Gastrocnemius medialis (tissue), 4 donors: ENCODE results near the gene METTL9. TPM values are rescaled to one million over a fixed set of nuclear protein-coding genes. Genes with fewer than 3 reads are reported as not detected.
"Not testable (repeated sequence)": the region's sequence is repeated elsewhere in the genome, so short reads cannot be mapped to it uniquely, and the experiment has no call there.

Experiments used
- ATAC-seq, 2 donors: fragments of 150-250 bp; one replicate each; pipeline ENCODE4 v1.9.1; 2016
- DNase-seq, 2 donors: peaks; one replicate each; pipeline ENCODE4 v3.0.0-alpha.2; 2019
- H3K27ac ChIP-seq, 4 donors: fragments of 200-600 bp; sonication (generic); 1 replicate in 1 of 4; 2 replicates in 3 of 4; pipeline ENCODE4 v1.5.1; 2016 to 2018; ENCODE audit warnings: mild to moderate bottlenecking in 2 of 4, moderate library complexity in 1 of 4
- H3K27me3 ChIP-seq, 3 donors: fragments of 200-600 bp; sonication (generic) in 2 of 3; 1 replicate in 1 of 3; 2 replicates in 2 of 3; pipeline versions ENCODE4 v1.5.1 to v1.6.0; 2016 to 2019; ENCODE audit warnings: mild to moderate bottlenecking in 1 of 3, moderate library complexity in 1 of 3
- H3K36me3 ChIP-seq, 2 donors: fragments of 200-600 bp; sonication (generic) in 1 of 2; one replicate each; pipeline ENCODE4 v1.5.1; 2017 to 2018
- H3K4me1 ChIP-seq, 2 donors: fragments of 200-600 bp; sonication (generic) in 1 of 2; one replicate each; pipeline ENCODE4 v1.5.1; 2016 to 2017; ENCODE audit warnings: mild to moderate bottlenecking in 2 of 2
- H3K4me3 ChIP-seq, 4 donors: fragments of 200-600 bp; sonication (generic) in 3 of 4; 1 replicate in 1 of 4; 2 replicates in 3 of 4; pipeline ENCODE4 v1.5.1; 2016 to 2019; ENCODE audit warnings: mild to moderate bottlenecking in 2 of 4
- H3K9me3 ChIP-seq, 3 donors: fragments of 200-600 bp; sonication (generic) in 2 of 3; 1 replicate in 1 of 3; 2 replicates in 2 of 3; pipeline ENCODE4 v1.5.1; 2016 to 2019
- CTCF ChIP-seq, 5 experiments: fragments of 450-650 bp in 3 of 5; fragments of 200-600 bp in 2 of 5; sonication (generic) in 2 of 5; IDR thresholded peaks in 4 of 5; conservative IDR thresholded peaks in 1 of 5; 1 replicate in 4 of 5; 2 replicates in 1 of 5; pipeline ENCODE4 v1.5.1; 2016 to 2019; ENCODE audit warnings: antibody characterized with exemption in 5 of 5, mild to moderate bottlenecking in 3 of 5, moderate library complexity in 3 of 5
- POLR2A ChIP-seq, 2 donors: fragments of 450-650 bp; IDR thresholded peaks; one replicate each; pipeline ENCODE4 v1.6.1; 2017; ENCODE audit warnings: antibody characterized with exemption in 2 of 2, mild to moderate bottlenecking in 2 of 2, moderate library complexity in 2 of 2
- in situ Hi-C, 4 donors: fragments of 200-750 bp; cut with MboI; loops; one replicate each; pipeline versions ENCODE4 v1.15.0 to v1.8.0; 2017; ENCODE audit warnings: low sequenced_read_pairs in 4 of 4
- intact Hi-C: fragments of 100-400 bp; cut with DNase I; formaldehyde crosslinking; loops from one replicate; pipeline ENCODE4 v1.15.1; 2023; ENCODE audit warnings: low total_unique reads
- total RNA-seq, 4 donors: library from RNA; depleted of rRNA; stranded (reverse); fragments of >200 nt; gene quantifications; one replicate each; pipeline versions ENCODE4 v1.1.0 to v1.2.3, GENCODE V29; 2016

Gene METTL9
- total RNA-seq, 4 donors from 2014 or later, result 87.2 to 109 (median 96.8) TPM

GRCh38 chr16:21554795-21555585 lies 44.4 kb upstream of the METTL9 start:
- Histone ChIP-seq H3K27ac (peak overlapping the region; percentile 83 to 90 (median 88)), H3K4me3 (peak overlapping the region in 3 of 4 donors; percentile 11 to 48 (median 41))
- TF ChIP-seq CTCF (IDR thresholded peaks at IDR 0.05 in 4 of 5, conservative IDR thresholded peaks at IDR 0.05 in 1 of 5) (peak; percentile 95 to 100 (median 98)), POLR2A (IDR thresholded peaks at IDR 0.05) (no peak)

GRCh38 chr16:21555621-21556020 lies 43.8 kb upstream of the METTL9 start:
- peak overlapping the region; percentile 83 to 90 (median 88) for H3K27ac ChIP-seq
- H3K4me3 ChIP-seq, H3K27me3 ChIP-seq, H3K36me3 ChIP-seq, H3K9me3 ChIP-seq, in situ Hi-C loops: not testable (repeated sequence)
- ATAC-seq, result peak; percentile 7 to 19
- intact Hi-C loops, result loop anchor here (10.0 kb wide), 1 partner anchor 401 kb away; the partner anchor contains the start of genes DNAH3 and LDAF1
- H3K4me1 ChIP-seq, result peaks cover 21 to 26% of the 10 kb centered on the region in 2 donors
- peak in 1 of 2 donors; percentile 41 for DNase-seq

More at GRCh38 chr16:21554795-21555585, 44.4 kb upstream of the METTL9 start:
- H3K9me3 ChIP-seq, result no peaks in the 10 kb centered on the region
- H3K27me3 ChIP-seq, result no peaks in the 10 kb centered on the region
- H3K4me1 ChIP-seq, result peaks cover 21 to 26% of the 10 kb centered on the region in 2 donors
- DNase-seq, result peak; percentile 80 to 88
- in situ Hi-C loops (no loop called here), intact Hi-C loops (loop anchor here (10.0 kb wide), 1 partner anchor 400 kb away; the partner anchor contains the start of genes DNAH3 and LDAF1)
- ATAC-seq, result peak; percentile 48 to 64
- H3K36me3 ChIP-seq, result no peaks in the 10 kb centered on the region

- intact Hi-C loops, result loop anchor here (10.0 kb wide), 1 partner anchor 401 kb away; the partner anchor contains the start of genes DNAH3 and LDAF1
- Histone ChIP-seq H3K4me3 (peak overlapping the region in 1 of 4 donors; percentile 12), H3K4me1 (peaks cover 21 to 26% of the 10 kb centered on the region in 2 donors), H3K27ac (peak overlapping the region; percentile 83 to 90 (median 88))
- DNase-seq, H3K27me3 ChIP-seq, in situ Hi-C loops, H3K9me3 ChIP-seq, H3K36me3 ChIP-seq: not testable (repeated sequence)
- ATAC-seq, result peak in 1 of 2 donors; percentile 4
These were observed 43.3 kb upstream of the METTL9 start for GRCh38 chr16:21556026-21556595.

- H3K27me3 ChIP-seq, H3K36me3 ChIP-seq, H3K9me3 ChIP-seq, in situ Hi-C loops: not testable (repeated sequence)
- DNase-seq (peak; percentile 92 to 96), ATAC-seq (peak; percentile 87 to 88)
- intact Hi-C loops, result loop anchor here (10.0 kb wide), 1 partner anchor 402 kb away; the partner anchor contains the start of genes DNAH3 and LDAF1
- peak; percentile 28 to 29 for TF ChIP-seq POLR2A (IDR thresholded peaks at IDR 0.05)
- peak overlapping the region; percentile 83 to 90 (median 88) for H3K27ac ChIP-seq
- H3K4me3 ChIP-seq, result peak overlapping the region; percentile 12 to 35 (median 20)
- peaks cover 21 to 26% of the 10 kb centered on the region in 2 donors for H3K4me1 ChIP-seq
These were observed 42.6 kb upstream of the METTL9 start for GRCh38 chr16:21556651-21557241.

- intact Hi-C loops (no loop called here), in situ Hi-C loops (no loop called here)
- H3K27ac ChIP-seq, result no peak overlapping the region
- no peaks in the 10 kb centered on the region for H3K9me3 ChIP-seq
- no peaks in the 10 kb centered on the region for H3K27me3 ChIP-seq
- no peak for ATAC-seq
- H3K36me3 ChIP-seq, result no peaks in the 10 kb centered on the region
- H3K4me1 ChIP-seq, result peaks cover 11 to 17% of the 10 kb centered on the region in 2 donors
- DNase-seq, result no peak
- TF ChIP-seq CTCF (IDR thresholded peaks at IDR 0.05 in 4 of 5, conservative IDR thresholded peaks at IDR 0.05 in 1 of 5) (no peak), POLR2A (IDR thresholded peaks at IDR 0.05) (no peak)
- no peak overlapping the region for H3K4me3 ChIP-seq
These were observed 38.9 kb upstream of the METTL9 start for GRCh38 chr16:21560462-21560861.
